ENCODE results near the gene CUEDC2.

CUEDC2 gene

DNA sequence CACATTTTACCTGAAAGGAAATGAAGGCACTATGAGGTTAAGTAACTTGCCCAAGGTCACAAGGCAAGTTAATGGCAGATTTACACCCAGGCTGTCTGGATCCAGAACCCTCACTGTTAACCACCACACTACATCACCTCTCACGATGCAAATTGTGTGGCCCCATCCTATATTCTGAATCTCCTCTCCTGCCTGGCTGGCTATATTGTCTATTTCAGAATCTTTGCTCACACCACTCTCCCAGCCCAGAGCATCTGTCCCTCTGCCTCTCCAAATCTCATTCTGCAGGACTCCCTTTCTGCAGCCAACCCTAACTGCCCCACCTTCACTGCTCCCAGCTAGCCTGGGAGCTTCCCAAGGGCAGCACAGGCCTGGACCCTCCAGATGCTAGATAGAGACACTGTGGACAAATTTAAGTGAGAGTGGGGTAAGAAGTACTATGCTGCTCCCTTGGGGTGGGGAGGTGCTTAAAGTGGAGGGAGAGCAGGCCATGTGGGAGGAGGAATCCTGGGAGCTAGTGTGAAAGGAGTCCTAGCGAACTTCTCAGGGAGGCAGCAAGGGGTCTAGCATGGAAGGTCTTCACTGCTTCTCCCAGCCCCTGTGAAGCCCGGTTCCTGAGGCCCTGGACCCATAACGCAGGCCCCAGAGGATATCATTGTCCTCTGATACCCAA, 786 bp downstream of the CUEDC2 start:
- ChIA-PET POLR2A (interaction anchor here (1.1 kb wide), 1 partner anchor 10 kb away, joined by 4 read pairs; no protein-coding TSS in a partner anchor), CTCF (interaction anchor here (0.8 to 7.8 kb wide), 9 partner anchors 9 to 202 kb away, joined by 3 to 85 read pairs (median 4); partner anchors contain the start of genes FBXL15 and SUFU)
- no peak for TF ChIP-seq CTCF (IDR thresholded peaks at IDR 0.05; ENCODE audit: control extremely low read depth, extremely low read depth, low read depth, missing control alignments)
- DNase-seq (ENCODE audit: extremely low spot score) = no peak

- no peak for TF ChIP-seq CTCF (IDR thresholded peaks at IDR 0.05; ENCODE audit: control extremely low read depth, extremely low read depth, low read depth, missing control alignments)
- POLR2A ChIA-PET = no interaction called here
- DNase-seq (ENCODE audit: extremely low spot score) = no peak
- CTCF ChIA-PET = interaction anchor here (1.1 to 7.8 kb wide), 2 partner anchors 7 to 30 kb away, joined by 7 to 85 read pairs; partner anchors contain the start of gene FBXL15
Measured at GRCh38 chr10:102429468-102429867, 2.9 kb downstream of the CUEDC2 start.

DNA sequence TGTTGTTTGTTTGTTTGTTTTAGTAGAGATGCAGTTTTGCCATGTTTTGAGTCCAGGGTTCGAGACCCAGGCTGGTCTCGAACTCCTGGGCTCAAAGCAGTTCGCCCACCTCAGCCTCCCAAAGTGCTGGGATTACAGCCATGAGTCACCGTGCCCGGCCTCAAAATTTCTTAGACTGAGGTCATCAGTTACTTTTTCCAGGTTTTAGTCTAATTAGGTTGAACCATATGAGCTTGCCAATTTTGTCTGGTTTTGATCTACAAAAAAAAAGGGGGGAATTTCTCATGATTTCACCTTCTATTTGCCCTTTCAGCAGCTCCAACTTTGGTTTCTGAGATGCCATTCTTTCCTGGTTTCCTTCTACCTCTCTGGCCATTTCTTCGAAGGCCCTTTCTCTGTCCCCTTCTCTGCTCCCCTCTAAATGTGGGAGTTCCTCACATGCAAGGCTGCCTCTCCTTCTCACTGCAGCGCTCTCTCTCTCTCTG, 5.5 kb downstream of the CUEDC2 start:
- no peak for DNase-seq (ENCODE audit: extremely low spot score)
- POLR2A ChIA-PET = no interaction called here
- CTCF ChIA-PET = interaction anchor here (1.2 to 10.0 kb wide), 4 partner anchors 22 to 257 kb away, joined by 4 to 140 read pairs (median 36); partner anchors contain the start of gene NFKB2
- no peak for TF ChIP-seq CTCF (IDR thresholded peaks at IDR 0.05; ENCODE audit: control extremely low read depth, extremely low read depth, low read depth, missing control alignments)

GRCh38 chr10:102425444-102425843, 6.9 kb downstream of the CUEDC2 start:
- ChIA-PET CTCF (interaction anchor here (0.7 to 10.0 kb wide), 7 partner anchors 8 to 256 kb away, joined by 3 to 140 read pairs (median 65); partner anchors contain the start of genes CUEDC2 and NFKB2), POLR2A (no interaction called here)
- no peak for TF ChIP-seq CTCF (IDR thresholded peaks at IDR 0.05; ENCODE audit: control extremely low read depth, extremely low read depth, low read depth, missing control alignments)
- no peak for DNase-seq (ENCODE audit: extremely low spot score)

DNA sequence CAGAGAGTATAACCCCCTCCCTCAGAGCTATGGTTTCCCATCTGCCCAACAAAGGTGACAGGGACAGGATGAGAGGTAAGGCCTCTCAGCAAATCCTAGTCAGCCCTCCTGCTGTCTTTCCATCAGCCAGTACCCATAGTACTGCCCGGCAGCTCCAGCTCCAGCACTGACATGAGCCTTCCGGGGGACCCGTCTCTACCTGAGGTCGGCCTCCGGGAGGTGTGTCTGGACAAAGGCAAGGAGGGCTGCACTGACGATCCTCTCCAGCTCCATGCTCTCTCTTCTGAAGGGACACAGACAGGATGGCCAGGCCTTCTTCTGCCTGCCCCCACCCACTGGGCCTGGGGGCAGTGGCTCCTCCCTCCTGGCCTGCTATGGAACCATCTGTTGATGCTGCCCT, 7.5 kb downstream of the CUEDC2 start:
- DNase-seq (ENCODE audit: extremely low spot score) = no peak
- ChIA-PET CTCF (interaction anchor here (1.3 to 10.0 kb wide), 8 partner anchors 9 to 194 kb away, joined by 3 to 140 read pairs (median 46); partner anchors contain the start of genes C10orf95, CUEDC2 and NFKB2), POLR2A (no interaction called here)
- no peak for TF ChIP-seq CTCF (IDR thresholded peaks at IDR 0.05; ENCODE audit: control extremely low read depth, extremely low read depth, low read depth, missing control alignments)

GRCh38 chr10:102424145-102424544, 8.2 kb downstream of the CUEDC2 start:
- ChIA-PET CTCF (interaction anchor here (0.8 to 10.0 kb wide), 13 partner anchors 9 to 254 kb away, joined by 3 to 140 read pairs (median 24); partner anchors contain the start of genes C10orf95, CUEDC2, NFKB2 and PITX3), POLR2A (interaction anchor here (0.7 kb wide), 1 partner anchor 30 kb away, joined by 3 read pairs; no protein-coding TSS in a partner anchor)
- no peak for TF ChIP-seq CTCF (IDR thresholded peaks at IDR 0.05; ENCODE audit: control extremely low read depth, extremely low read depth, low read depth, missing control alignments)
- DNase-seq (ENCODE audit: extremely low spot score) = no peak

Data from GM10248 (cell line).